Fibroblast of skin of right biceps (primary cell): ENCODE results near the gene FBXW11.
"Not testable (repeated sequence)": the region's sequence is repeated elsewhere in the genome, so short reads cannot be mapped to it uniquely, and the experiment has no call there.

Experiments used
- DNase-seq: peaks from one replicate; pipeline ENCODE4 v3.0.0-alpha.2; 2013

The FBXW11 gene

DNA sequence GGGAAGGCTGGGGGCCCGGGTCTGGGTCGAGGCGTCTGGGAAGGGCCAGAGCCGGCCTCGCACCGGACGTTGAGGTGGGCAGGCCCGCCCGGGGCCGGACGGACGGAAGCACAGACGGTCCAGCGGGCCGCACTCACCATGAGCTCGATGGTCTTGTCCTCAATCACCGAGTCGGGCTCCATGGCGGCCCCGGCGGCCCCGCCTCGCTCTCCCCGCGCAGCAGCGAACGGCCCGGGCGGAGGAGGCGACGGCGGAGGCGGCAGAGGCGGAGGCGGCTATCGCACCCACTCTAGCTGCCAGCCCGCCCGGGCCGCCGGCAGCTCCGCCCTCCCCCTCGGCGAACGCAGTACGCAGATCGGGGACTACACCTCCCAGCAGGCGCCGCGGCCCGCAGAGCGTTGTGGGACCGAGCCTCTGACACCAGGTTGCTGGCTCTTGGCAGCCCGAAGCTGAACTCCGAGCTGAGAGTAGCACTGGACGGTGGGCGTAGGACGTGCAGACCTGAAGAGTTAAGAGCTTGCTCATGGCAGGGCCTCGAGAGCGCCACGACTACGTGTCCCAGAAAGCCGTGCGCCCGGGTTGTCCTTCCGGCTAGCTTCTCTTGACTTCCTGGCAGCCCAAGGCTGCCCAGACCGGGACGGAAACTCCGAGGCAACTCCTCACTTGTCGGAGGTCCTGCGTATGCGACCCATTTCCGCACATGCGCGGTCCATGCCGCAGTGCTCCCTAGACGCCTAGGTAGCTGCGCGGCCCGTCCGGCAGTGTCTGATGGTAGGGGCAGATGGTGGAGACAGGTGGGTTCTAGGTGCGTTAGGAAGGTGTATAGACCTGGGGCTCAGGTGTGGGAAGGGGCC is at the start of gene FBXW11:
Gene FBXW11, minus strand, starts transcription at position 318 of the 854 bp plus-strand sequence. Its CDS starts 136 bp downstream, at position 182.
- peak; percentile 97 for DNase-seq

DNA sequence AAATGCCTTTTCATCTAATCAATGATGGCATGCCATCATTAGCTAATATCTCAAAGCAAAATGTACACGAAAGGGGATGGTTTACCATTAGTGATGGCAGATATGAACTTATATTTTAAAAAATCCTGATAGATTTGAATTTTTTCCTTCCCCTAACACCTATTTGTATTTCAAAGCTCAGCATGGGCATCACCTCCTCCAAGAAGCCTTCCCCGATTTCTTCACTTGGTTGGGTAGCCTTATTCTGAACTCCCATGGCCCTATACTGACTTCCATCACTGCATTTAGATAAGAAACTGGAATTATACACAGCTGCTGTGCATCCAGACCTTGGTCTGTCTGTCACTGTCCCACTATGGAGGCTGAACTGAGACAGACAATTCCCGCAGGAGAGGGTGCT is 49.6 kb upstream of the FBXW11 start:
- DNase-seq: no peak

DNA sequence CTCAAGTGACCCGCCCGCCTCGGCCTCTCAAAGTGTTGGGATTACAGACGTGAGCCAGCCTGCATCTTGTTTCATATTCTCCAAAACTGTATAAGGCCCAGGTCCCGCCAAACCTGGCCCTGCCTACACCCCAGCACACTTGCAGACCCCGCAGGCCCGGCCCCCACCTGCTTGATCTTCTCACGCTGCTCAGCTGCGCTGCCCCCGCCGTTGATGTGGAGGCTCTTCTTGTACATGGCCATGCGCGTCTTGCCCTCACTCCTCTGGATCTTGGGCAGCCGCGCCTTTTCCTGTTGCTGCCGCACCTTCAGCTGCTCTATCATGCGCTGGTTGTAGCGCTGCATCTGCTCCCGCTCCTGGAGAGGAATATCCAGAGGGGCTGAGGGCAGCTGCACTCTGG is 49.0 kb upstream of the FBXW11 start:
- no peak for DNase-seq

DNA sequence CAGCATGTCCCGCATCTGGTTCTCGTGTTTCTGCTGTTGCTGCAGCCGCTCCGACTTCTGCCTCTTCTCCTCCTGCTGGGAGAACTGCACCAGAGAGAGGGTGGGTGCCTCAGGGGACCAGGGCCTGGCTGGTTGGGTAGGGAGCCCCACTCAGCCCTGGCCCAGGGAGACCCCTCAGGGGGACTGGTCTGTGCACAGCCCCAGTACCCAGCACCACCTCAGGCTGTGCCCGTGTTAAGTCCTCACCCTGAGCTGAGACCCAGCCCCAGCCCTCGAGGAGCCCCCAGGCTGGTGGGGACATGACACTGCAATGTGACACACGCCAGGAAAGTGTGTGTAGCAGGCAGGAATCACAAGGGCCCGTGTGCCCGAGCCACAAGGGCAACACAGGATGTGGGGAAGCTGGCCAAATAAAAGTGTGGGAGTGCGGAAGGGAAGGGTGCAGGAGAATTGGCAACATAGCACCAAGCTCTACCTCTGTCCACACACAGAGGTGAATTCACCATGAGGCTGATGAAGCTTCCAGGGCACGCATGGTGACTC is 48.2 kb upstream of the FBXW11 start:
- DNase-seq: no peak

DNA sequence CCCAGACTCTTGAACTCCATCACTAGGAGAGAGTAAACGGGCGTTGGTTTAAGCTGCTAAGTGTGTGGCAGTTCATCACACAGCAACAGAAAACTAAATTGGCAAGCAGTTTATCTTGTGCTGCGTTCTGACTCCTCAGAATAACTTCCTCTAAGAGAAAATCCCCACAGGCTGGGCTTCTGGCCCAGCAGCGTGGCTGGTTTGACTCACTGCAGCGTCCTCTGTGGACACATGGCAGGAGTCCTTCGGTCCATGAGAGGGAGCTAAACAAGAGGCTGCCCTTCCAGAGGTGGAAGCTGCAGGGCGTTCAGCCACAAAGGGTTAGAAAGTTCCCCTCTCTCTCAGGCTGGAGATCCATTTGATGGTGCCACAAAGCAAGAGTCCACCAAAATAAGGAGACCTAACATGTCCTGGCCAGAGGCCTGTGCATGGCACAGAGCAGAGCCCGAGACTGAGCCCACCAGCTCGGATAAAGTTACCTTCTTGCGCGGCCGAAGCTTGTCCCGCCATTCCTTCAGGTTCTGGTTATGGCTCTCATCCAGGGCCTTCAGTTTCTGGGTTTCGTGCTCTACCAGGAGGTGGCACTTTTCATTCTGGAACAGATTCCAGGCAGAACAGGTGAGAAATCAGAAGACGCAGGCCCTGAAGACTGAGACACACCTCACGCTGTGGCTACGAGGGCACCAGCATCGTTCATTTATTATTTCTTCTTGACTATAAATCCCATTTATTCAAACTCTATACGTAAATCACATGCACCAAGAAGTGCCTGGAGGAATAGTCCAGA is 46.2 kb upstream of the FBXW11 start:
- DNase-seq: peak; percentile 32

DNA sequence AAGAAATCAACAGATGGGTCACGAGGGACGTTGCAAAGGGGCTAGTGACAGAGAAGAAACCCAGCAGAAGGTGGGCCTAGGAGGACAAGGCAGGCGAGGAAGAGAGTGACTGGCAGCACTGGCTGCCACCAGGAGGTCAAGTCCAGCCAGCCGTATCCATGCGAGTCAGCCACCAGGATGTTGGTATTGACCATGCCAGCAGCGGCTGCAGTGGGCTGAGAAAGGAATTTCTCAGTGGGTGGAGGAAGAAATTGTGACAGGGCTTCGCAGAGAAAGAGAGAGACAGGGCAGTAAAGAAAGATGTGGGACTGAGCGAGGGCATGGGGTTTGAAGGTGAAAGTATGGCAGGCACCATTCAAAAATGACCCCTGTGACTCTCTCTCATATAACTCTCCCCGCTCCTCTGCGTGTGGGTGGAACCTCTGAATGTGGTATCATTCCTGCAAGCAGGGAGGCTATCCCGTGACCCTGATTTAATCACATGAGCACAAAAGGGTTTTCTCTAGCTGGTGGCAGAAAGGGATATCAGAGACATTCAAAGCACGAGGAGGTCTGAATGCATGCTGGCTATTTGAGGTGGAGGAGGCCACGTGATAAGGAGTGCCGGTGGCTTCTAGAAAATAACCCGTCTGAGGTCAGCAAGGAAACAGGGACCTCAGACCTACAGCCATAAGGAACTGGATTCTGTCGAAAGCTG is 45.4 kb upstream of the FBXW11 start:
- no peak for DNase-seq

DNA sequence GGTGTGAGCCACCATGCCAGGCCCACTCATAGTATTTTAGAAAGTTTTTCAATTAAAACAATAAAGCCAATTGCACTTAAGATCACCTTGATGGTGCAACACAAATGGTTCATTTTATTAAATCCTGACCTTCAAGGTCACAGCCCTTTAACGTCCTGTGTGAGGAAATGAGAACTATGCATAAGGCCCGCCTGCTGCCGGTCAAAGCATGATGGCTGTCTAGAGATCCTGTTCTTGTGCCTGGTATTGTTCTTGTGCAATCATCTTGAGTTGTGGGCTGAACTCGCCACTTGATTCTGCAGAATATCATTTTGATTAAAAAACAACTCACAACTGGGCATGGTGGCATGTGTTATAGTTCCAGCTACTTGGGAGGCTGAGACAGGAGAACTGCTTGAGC is 43.6 kb upstream of the FBXW11 start:
- no peak for DNase-seq

DNA sequence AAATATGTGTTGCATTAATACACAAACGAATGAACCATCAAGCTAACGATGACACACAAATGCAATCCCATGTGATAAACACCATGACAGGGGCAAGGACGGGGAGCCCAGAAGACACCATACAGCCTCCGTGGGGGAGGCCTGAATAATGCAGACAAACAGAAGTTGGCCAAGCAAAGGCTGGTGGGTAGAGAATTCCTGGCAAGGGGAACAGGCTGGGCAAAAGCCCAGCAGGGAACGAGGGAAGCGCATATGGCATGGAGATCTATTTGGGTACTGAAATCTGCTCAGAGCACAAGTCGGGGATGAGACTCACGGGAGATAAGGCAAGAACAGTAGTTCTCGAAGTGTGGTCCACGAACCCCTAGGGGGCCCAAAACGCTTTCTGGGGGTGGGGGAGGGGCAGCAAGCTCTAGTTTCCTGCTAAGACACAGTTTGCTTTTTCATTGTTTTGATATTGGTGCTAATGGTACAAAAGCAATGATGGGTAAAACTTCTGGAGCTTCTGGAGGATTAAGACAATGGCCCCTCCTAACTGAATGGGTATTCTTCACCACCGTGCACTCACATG is 42.9 kb upstream of the FBXW11 start:
- DNase-seq: no peak

DNA sequence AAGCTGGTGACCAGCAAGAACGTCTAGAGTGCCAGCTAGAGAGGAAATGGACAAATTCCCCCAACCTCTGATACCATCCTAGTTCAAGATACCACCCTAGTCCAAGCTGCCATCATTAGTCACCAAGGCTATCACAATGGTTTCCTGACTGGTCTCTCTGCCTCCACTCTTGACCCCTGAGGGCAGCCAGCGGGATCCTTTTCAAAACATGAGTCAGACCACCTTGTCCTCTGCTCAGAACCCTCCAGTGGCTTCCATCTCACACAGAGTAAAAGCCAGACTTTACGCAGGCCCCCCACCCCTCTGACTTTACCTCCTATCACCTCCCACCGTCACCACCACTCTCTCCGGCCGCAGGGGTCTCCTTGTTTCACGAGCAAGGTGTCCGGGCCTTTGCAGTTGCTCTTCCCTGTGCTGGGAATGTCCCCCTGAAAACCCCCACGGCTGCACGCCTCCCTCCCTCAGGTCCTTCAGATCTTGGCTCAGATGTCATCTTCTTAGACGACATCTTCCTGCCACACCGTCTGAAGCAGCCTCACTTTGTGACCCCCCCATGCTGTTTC is 42.2 kb upstream of the FBXW11 start:
- DNase-seq: no peak

DNA sequence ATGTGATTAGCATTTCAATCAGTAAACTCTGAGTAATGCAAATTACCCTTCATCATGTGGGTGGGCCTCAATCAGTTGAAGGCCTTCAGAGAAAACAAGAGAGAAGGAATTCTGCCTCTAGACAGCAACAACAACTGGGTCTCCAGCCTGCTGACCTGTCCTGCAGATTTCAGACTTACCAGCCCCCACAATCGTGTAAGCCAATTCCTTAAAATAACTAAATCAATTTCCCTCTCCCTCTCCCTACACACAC is 41.7 kb upstream of the FBXW11 start:
- no peak for DNase-seq

DNA sequence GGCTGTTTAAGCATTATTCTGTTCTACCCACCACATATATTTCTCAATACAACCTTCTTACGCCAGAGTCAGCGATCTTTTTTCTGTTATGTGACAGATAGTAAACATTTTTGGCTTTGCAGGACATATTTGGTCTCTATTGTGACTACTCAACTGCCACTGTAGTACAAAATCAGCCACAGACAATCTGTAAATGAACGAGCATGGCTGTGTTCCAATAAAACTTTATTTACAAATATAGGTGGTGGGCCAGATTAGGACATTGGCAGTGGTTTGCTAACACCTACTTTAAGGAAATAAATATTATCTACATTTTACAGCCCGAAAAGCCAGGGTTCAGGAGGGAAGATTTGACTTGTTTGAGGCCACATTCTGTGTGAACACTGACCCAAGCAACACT is 40.2 kb upstream of the FBXW11 start:
- DNase-seq: no peak

DNA sequence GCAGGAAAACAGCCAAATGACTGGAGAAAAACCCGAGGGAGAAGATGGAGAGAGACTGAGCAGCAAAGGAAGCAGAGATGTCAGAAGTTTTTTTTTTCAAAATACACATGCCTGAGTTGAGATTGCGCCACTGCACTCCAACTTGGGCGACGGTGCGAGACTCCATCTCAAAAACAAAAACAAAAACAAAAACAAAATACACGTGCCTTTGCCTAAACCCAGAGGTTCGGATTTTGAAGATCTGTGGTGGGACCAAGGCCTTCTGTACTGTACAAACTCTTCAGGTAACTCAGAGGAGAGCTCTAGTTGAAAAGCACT is 38.8 kb upstream of the FBXW11 start:
- DNase-seq: no peak

DNA sequence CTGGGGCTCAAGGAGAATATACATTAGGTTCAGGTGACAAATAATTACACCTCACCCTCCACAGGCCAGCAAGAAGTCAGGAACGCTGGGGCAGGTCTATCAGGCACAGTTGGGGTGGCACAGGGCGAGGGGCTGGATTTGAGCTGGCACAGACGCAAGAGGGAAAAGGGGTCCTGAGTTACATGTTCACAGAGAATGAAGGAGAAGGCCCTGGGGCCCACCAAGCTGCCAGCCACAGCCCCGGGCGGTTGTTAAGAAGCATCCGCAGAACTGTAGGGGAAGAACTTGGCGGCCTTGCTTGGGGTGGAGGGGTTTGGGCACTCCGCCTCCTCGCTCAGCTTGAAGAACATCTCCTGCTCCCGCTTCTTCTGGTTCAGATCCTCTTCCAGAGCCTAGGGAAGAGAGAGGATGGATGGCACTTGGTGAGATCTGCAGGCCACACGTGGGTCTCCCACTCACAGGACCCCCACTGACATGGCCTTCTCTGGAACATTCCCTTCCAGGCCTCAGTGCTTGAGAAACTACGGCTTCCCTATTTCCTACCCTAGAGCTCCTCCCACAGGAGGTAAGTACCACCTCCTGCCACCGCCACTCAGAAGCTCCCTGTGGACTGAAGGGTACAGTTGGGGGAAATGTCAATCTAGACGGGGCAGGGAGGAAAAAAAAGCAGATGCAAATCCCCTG is 38.3 kb upstream of the FBXW11 start:
- DNase-seq: no peak

DNA sequence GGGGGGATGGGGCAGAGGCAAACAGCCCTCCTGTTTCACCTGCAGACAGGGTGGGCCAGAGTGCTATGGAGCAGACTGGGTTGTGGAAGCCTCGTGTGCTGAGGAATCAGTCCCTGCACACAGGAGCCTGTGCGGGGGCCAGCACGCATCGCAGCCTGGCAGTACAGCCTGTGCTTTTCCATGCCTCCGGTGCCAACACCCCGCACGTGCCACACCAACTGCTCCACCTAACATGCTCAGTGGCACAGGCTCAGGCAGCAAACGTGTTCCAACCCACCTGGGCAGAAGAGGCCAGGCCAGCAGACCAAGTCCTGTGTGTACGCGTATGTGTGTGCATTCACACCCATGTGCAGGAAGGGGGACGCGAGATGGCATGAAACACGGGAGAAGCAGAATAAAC is 37.4 kb upstream of the FBXW11 start:
- no peak for DNase-seq

DNA sequence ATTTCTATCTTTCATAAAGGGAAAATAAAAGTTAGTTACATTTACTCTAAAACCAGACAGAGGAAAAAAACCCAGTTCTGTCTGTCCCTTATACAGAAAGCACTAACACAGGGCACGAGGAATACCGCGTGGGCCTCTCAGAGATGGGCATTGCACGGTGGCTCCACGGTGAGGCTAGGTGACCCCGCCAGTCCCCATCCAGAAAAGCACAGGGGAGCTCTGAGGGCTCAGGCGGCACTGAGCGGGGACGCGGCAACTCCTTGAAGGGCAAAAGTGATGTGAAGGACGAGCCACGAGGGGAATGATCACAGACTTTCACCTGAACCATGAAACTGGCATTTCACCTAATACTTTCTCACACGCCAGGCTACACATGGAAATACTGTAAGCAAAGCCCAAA is 35.7 kb upstream of the FBXW11 start:
- no peak for DNase-seq

DNA sequence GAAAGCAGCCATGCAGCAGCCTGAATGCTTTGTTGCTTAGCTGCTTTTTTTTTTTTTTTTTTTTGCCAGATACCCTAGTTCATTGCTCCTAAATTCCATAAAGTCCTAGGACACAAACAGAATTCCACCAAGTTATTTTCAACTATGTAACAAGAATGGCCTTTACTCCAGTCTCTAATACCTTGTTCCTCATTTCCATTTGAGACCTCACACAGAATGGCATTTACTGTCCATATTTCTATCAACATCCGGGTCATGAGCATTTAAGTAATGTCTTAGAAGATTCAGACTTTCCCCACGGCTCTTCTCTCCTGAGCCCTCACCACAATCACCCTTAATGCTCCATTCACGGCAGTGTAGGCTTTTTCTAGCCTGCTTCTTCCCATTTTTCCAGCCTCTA is 31.7 kb upstream of the FBXW11 start:
- DNase-seq: no peak

DNA sequence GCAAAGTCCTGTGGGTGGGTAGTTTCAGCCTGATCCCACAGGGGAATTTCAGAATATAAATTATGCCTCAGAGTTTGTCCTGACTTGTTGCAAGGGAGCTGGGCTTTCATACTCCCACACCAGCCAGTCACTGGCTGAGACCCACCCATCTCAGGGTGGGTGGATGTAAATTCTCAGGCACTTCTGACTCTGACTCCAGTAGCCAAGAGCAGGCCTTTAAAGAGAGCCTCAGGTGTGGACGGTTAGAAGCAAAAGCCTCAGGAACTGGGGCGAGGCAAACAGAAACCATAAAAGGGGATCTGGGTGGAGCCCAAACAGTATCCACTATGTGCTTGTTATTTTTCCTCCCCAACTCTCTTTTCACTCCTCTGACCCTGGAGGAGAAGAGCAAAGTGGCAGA is 28.6 kb upstream of the FBXW11 start:
- no peak for DNase-seq

DNA sequence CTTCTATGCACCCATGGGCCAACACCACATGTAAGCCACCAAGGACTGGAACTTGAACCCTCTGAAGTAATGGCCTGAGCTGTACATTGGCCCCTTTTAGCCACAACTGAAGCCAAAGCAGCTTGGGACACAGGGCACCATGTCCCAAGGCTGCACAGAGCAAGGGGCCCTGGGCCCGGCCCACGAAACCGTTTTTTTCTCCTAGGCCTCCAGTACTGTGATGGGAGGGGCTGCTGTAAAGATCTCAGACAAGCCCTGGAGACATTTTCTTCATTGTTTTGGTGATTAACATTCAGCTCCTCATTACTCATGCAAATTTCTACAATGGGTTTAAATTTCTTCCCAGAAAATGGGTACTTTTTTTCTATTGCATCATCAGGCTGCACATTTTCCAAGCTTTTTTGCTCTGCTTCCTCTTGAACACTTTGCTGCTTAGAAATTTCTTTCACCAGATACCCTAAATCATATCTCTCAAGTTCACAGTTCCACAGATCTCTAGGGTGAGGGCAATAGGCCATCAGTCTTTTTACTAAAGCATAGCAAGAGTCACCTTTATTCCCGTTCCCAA is 25.5 kb upstream of the FBXW11 start:
- DNase-seq: no peak

DNA sequence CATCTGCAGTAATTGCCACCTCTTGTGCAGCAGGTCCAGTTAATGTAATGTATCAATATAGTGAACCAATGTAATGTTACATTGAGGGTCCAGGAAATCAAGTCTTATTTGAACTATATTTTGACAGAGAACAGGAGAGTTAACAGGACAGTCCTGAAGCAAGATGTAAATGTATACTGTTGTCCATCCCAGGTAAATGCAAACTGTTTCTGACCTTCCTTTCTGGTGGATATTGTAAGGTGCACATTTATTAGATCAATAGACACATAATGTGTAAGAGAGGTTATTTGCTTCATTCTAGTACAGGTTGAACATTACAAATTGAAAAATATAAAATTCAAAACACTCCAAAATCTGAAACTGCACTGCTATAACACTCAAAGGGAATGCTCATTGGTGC is 23.4 kb upstream of the FBXW11 start:
- DNase-seq: no peak

DNA sequence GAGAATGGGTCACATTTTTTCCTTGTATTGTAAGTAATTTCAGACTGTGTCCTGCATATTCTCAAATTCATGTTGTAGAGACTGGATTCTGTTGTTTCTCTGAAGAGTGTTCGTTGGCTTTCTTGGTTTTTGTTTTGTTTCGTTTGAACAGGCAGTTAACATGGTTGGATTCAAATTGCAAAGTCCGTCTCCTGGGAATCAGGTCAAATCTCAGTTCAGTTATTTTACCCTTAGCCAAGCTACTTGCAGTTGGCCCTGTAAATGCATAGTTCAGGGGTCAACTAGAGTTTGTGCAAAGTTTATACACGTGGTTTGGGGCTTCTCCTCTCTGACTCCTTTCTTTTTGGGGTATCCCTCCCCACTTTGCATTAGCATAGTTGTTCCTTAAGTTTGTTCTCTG is 21.7 kb upstream of the FBXW11 start:
- no peak for DNase-seq

DNA sequence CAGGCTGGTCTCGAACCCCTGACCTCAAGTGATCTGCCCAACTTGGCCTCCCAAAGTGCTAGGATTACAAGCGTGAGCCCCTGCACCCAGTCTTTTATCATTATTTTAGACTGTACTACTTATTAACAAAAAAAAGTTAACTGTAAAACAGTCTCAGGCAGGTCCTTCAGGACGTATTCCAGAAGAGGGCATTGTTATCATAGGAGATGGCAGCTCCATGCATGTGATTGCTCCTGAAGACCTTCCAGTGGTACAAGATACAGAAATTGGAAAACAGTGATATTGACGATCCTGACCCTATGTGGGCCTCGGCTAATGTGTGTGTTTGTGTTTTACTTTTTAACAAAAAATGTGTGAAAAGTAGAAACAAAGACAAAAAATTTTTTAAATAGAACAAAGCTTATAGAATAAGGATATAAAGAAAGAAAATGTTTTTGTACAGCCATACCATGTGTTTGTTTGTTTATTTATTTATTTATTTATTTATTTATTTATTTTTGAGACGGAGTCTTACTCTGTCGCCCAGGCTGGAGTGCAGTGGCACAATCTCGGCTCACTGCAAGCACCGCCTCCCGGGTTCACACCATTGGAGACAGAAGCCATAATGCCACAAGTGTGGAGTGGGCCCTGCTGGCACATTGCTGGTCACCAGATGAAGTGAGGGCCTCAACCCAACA is 13.8 kb upstream of the FBXW11 start:
- not testable (repeated sequence) for DNase-seq

DNA sequence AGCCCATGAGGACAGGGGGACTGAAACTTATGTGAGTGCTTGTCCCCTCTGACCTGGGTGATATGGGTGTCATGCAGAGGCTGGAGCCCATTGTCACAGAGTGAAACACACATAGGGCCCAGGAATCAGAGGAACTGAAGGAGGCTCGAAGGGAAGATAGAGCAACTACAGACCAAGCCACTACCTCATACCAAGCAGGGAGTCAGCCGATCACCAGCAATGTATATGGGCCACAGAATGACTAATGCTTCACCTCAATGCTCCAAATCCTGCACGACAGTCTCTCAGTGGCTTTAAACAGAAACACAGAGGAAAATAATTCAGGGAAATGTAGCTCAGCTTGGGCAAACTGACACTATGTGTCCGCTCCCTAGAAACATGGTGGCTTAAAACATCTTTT is 8.9 kb upstream of the FBXW11 start:
- DNase-seq: no peak
